Hepatocyte (in vitro differentiated cells): ENCODE data around the gene UTF1. TPM values are rescaled to one million over a fixed set of nuclear protein-coding genes. Genes with fewer than 3 reads are reported as not detected.

Experiments used
- DNase-seq: peaks from one replicate; pipeline ENCODE4 v3.0.0-alpha.2; 2016; ENCODE audit warnings: low spot score
- H2AFZ ChIP-seq: fragments of 200-600 bp; sonication (generic); 2 replicates; pipeline ENCODE4 v1.6.0; 2016; ENCODE audit warnings: antibody characterized with exemption, mild to moderate bottlenecking
- H3K27ac ChIP-seq: fragments of 200-600 bp; sonication (generic); 2 replicates; pipeline ENCODE4 v1.5.1; 2016; ENCODE audit warnings: mild to moderate bottlenecking
- H3K27me3 ChIP-seq: fragments of 200-600 bp; sonication (generic); 2 replicates; pipeline ENCODE4 v1.6.1; 2016
- H3K36me3 ChIP-seq: fragments of 200-600 bp; sonication (generic); replicated peaks from 2 replicates; pipeline ENCODE4 v1.5.1; 2016; ENCODE audit warnings: low read depth; ENCODE audit not compliant: insufficient read depth
- H3K4me1 ChIP-seq: fragments of 200-600 bp; sonication (generic); 2 replicates; pipeline ENCODE4 v1.5.1; 2016; ENCODE audit warnings: mild to moderate bottlenecking, moderate library complexity; ENCODE audit not compliant: insufficient read depth
- H3K4me2 ChIP-seq: fragments of 200-600 bp; sonication (generic); 2 replicates; pipeline ENCODE4 v1.6.0; 2016
- H3K4me3 ChIP-seq: fragments of 200-600 bp; sonication (generic); 2 replicates; pipeline ENCODE4 v1.5.1; 2016; ENCODE audit warnings: mild to moderate bottlenecking
- H3K79me2 ChIP-seq: fragments of 200-600 bp; sonication (generic); 2 replicates; pipeline ENCODE4 v1.6.0; 2017; ENCODE audit warnings: mild to moderate bottlenecking
- H3K9me2 ChIP-seq: fragments of 200-600 bp; sonication (generic); replicated peaks from 2 replicates; pipeline ENCODE4 v1.6.0; 2017; ENCODE audit warnings: mild to moderate bottlenecking; ENCODE audit not compliant: insufficient read depth
- H3K9me3 ChIP-seq: fragments of 200-600 bp; sonication (generic); 2 replicates; pipeline ENCODE4 v1.5.1; 2016; ENCODE audit warnings: low read depth, mild to moderate bottlenecking
- H4K20me1 ChIP-seq: fragments of 200-600 bp; sonication (generic); 2 replicates; pipeline ENCODE4 v1.6.0; 2016; ENCODE audit warnings: mild to moderate bottlenecking; ENCODE audit not compliant: insufficient read depth, poor library complexity, severe bottlenecking
- EZH2 ChIP-seq: fragments of 200-600 bp; sonication (generic); IDR thresholded peaks from 2 replicates; pipeline ENCODE4 v1.6.1; 2016; ENCODE audit warnings: antibody characterized with exemption, mild to moderate bottlenecking, borderline replicate concordance
- EZH2phosphoT487 ChIP-seq: fragments of 200-600 bp; sonication (generic); IDR thresholded peaks from one replicate; pipeline ENCODE4 v1.6.1; 2018; ENCODE audit warnings: antibody characterized with exemption, mild to moderate bottlenecking, low read depth, moderate library complexity; ENCODE audit not compliant: unreplicated experiment, severe bottlenecking
- WGBS: methylation state at CpG from one replicate; pipeline ENCODE4 v1.1.6; 2016; ENCODE audit warnings: low lambda C conversion rate; ENCODE audit errors: missing lambda C conversion rate; 5-methylcytosine and 5-hydroxymethylcytosine counted together
- polyA plus RNA-seq: library from polyadenylated mRNA; unstranded; fragments of >200 nt; fragmentation: Nextera tagmentation; extraction: Ambion mirVana; gene quantifications from 2 replicates; pipeline ENCODE4 v1.2.1, GENCODE V29; 2016
- total RNA-seq: library from RNA; depleted of rRNA; stranded (reverse); fragments of >200 nt; gene quantifications from 2 replicates; pipeline ENCODE4 v1.2.3, GENCODE V29; 2014
- TF ChIP-seq, protein P1 (sequence below): fragments of 200-600 bp; sonication (generic); IDR thresholded peaks from 2 replicates; pipeline ENCODE4 v1.5.1; 2016; ENCODE audit warnings: antibody characterized with exemption, mild to moderate bottlenecking; ENCODE audit not compliant: poor library complexity

UTF1 gene
- total and polyA plus RNA-seq, 2 experiments from 2014 or later = not detected

DNA sequence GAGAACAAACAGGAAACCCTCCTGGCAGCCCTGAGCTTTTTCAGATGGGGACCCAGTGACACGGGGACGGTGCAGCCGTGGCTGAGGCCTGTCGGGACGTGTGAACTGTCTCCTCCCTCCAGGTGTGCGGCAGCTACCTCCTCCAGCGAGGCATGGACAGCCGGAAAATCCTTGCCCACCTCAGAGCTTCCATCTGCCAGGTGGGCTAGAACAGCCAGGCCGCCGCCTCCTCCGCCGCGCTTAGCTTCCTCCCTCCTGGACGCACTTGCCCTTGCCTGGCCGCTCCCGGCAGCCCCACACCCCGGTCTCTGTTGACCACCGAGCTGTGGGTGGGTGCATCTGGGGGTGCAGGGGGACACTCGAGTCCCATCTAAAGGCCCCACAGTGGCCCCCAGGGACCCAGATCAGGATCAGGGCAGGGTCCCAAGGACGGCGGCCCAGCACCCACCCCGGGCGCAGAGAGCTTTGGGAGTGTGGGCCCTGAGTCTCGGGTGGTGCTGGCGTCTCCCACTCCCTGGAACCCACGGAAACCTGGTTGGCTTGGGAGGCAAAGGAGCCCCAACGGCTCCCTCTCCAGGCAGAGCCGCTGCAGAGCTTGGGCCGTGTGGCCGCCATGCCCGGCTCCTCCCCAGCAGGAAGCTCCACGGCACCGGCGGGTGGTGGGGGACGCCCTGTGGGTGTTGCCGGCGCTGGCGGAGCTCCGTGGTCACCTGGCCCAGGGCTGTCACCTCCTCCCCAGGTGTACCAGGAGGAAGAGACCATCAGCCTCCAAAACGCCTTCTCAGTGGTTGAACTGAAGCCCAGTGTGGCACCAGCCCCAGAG lies 32.9 kb upstream of the UTF1 start:
- Histone ChIP-seq H3K4me2 (no peak overlapping the region), H4K20me1 (no peaks in the 10 kb centered on the region), H2AFZ (no peak overlapping the region), H3K4me3 (no peak overlapping the region), H3K27ac (no peak overlapping the region), H3K27me3 (no peaks in the 10 kb centered on the region), H3K4me1 (no peaks in the 10 kb centered on the region), H3K9me2 (no peaks in the 10 kb centered on the region), H3K9me3 (no peaks in the 10 kb centered on the region), H3K79me2 (no peaks in the 10 kb centered on the region), H3K36me3 (no peaks in the 10 kb centered on the region)
- no peak for DNase-seq
- 88% methylated on average over 38 of the region's 40 CpGs for WGBS
- TF ChIP-seq EZH2 = no peak
- TF ChIP-seq, protein P1, sequence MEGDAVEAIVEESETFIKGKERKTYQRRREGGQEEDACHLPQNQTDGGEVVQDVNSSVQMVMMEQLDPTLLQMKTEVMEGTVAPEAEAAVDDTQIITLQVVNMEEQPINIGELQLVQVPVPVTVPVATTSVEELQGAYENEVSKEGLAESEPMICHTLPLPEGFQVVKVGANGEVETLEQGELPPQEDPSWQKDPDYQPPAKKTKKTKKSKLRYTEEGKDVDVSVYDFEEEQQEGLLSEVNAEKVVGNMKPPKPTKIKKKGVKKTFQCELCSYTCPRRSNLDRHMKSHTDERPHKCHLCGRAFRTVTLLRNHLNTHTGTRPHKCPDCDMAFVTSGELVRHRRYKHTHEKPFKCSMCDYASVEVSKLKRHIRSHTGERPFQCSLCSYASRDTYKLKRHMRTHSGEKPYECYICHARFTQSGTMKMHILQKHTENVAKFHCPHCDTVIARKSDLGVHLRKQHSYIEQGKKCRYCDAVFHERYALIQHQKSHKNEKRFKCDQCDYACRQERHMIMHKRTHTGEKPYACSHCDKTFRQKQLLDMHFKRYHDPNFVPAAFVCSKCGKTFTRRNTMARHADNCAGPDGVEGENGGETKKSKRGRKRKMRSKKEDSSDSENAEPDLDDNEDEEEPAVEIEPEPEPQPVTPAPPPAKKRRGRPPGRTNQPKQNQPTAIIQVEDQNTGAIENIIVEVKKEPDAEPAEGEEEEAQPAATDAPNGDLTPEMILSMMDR = no peak
- no peak for TF ChIP-seq EZH2phosphoT487

DNA sequence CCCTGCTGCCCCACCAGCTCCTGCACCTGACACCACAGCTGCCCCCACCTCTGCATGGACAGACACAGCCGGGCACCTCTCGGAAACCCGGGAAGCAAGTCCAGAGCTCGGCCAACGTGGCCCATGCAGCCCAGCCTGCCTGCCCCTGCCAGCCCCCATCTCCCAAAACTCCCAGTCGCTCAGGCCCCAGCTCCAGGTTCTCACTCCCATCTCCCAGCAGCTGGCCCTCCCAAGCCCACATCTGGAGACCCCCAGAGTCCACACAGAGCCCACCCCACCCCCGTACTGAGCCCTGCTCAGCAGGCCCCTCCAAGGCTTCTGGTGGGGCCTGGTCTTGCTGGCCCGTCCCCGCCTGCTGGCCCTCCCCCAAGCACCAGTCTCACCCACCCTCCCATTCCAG lies 32.2 kb upstream of the UTF1 start:
- Histone ChIP-seq H3K79me2 (no peaks in the 10 kb centered on the region), H3K4me2 (no peak overlapping the region), H2AFZ (no peak overlapping the region), H3K27ac (no peak overlapping the region), H3K4me3 (no peak overlapping the region), H3K36me3 (no peaks in the 10 kb centered on the region), H3K9me3 (no peaks in the 10 kb centered on the region), H3K9me2 (no peaks in the 10 kb centered on the region), H3K4me1 (no peaks in the 10 kb centered on the region), H3K27me3 (no peaks in the 10 kb centered on the region), H4K20me1 (no peaks in the 10 kb centered on the region)
- WGBS = 100% methylated on average over 1 of the region's 9 CpGs
- no peak for DNase-seq
- TF ChIP-seq, protein P1 = no peak
- TF ChIP-seq EZH2phosphoT487 = no peak
- no peak for TF ChIP-seq EZH2

DNA sequence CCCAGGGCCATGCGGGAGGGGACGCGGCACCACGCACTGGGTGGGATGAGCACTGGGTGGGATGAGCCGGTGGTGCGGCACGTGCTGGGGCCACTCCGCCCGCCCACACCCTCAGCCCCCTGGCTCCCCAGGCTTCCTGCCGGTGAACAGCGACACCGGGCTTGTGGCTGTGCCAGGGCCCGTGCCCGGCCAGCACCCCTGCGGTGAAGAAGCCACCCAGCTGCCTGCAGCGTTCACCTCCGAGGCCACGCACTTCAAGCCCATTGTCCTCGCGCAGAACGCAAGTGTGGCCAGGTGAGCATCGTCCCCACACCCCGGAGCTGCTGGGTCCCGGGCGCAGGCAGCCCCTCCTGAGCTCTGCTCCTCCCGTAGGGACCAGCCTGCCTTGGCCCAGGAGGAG lies 31.8 kb upstream of the UTF1 start:
- no peak for DNase-seq
- Histone ChIP-seq H3K4me3 (no peak overlapping the region), H3K9me2 (no peaks in the 10 kb centered on the region), H3K79me2 (no peaks in the 10 kb centered on the region), H3K27me3 (no peaks in the 10 kb centered on the region), H2AFZ (no peak overlapping the region), H3K4me2 (no peak overlapping the region), H3K36me3 (no peaks in the 10 kb centered on the region), H3K4me1 (no peaks in the 10 kb centered on the region), H4K20me1 (no peaks in the 10 kb centered on the region), H3K9me3 (no peaks in the 10 kb centered on the region), H3K27ac (no peak overlapping the region)
- WGBS = 94% methylated on average over 20 of the region's 26 CpGs
- TF ChIP-seq, protein P1 = no peak
- no peak for TF ChIP-seq EZH2
- no peak for TF ChIP-seq EZH2phosphoT487
